GM12878 (cell line): ENCODE data around the gene HDAC3.

Experiments
- CEBPB ChIP-seq, 2 experiments: fragments of 150-350 bp in 1 of 2; IDR thresholded peaks; 2 replicates each; pipeline ENCODE4 v1.6.1; 2012 to 2014; ENCODE audit warnings: low read depth in 2 of 2, low read length in 2 of 2, borderline replicate concordance in 1 of 2, inconsistent platforms in 1 of 2
- CTCF ChIP-seq, 3 experiments: IDR thresholded peaks in 2 of 3; conservative IDR thresholded peaks in 1 of 3; 2 replicates each; pipeline ENCODE4 v1.5.1; 2011; ENCODE audit warnings: low read depth in 3 of 3, low read length in 3 of 3, mild to moderate bottlenecking in 3 of 3, control low read depth in 2 of 3, moderate library complexity in 2 of 3, inconsistent platforms in 1 of 3, mixed read lengths in 1 of 3; ENCODE audit not compliant: control insufficient read depth in 2 of 3, insufficient read depth in 1 of 3; ENCODE audit errors: extremely low read depth in 1 of 3
- POLR2A ChIP-seq: IDR thresholded peaks from 2 replicates; pipeline ENCODE4 v1.6.1; 2011; ENCODE audit warnings: low read depth, mild to moderate bottlenecking, low read length
- POLR2AphosphoS5 ChIP-seq: IDR thresholded peaks from 2 replicates; pipeline ENCODE4 v1.6.1; 2011; ENCODE audit warnings: mild to moderate bottlenecking, low read length, inconsistent platforms
- PRDM15 ChIP-seq: fragments of 450-650 bp; formaldehyde crosslinking; IDR thresholded peaks from 2 replicates; pipeline ENCODE4 v1.4.0; 2020; ENCODE audit warnings: mild to moderate bottlenecking, moderate library complexity

DNA sequence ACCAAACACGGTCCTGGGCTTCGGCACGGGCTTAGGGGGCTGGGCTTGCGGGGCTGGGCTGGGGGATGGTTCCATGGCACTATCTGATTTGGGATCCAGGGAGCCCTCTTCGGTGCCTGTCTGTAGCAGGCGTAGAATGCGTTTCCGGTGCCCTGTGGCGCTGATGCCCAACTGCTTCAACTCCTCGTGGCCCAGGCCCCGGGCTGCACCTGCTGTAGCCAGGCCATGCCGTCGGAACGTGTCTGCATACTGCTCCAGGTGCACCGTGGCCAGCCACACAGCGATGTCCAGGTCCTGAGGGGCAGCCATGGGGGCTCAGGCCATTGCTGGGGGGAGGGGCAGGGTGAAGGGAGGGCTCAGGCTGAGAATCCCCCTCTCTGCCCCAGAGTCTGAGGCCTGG is 43.5 kb upstream of the HDAC3 start:
- TF ChIP-seq PRDM15 (CRISPR knock-in tag) (no peak), CTCF (IDR thresholded peaks at IDR 0.05 in 2 of 3, conservative IDR thresholded peaks at IDR 0.05 in 1 of 3; ENCODE audit: control insufficient read depth in 2 of 3, extremely low read depth in 1 of 3, insufficient read depth in 1 of 3, low read depth in 3 of 3, low read length in 3 of 3) (no peak), POLR2A (no peak), CEBPB (IDR thresholded peaks at IDR 0.05; ENCODE audit: borderline replicate concordance in 1 of 2, low read depth in 2 of 2, low read length in 2 of 2) (no peak), POLR2AphosphoS5 (no peak)
